Right atrium auricular region (tissue), 2 donors: ENCODE results near the gene ADCY1. TPM values are rescaled to one million over a fixed set of nuclear protein-coding genes. Genes with fewer than 3 reads are reported as not detected.

Experiments used
- DNase-seq: peaks from one replicate; pipeline ENCODE4 v3.0.0-alpha.2; 2019; ENCODE audit warnings: low spot score
- H3K27ac ChIP-seq, 2 donors: fragments of 200-600 bp; sonication (generic); 1 replicate in 1 of 2; 2 replicates in 1 of 2; pipeline ENCODE4 v1.5.1; 2016 to 2019
- H3K27me3 ChIP-seq, 2 donors: fragments of 200-600 bp; sonication (generic); one replicate each; pipeline versions ENCODE4 v1.5.1 to v1.6.0; 2017 to 2019
- H3K36me3 ChIP-seq: fragments of 200-600 bp; sonication (generic); one replicate; pipeline ENCODE4 v1.5.1; 2016
- H3K4me1 ChIP-seq, 2 donors: fragments of 200-600 bp; sonication (generic); one replicate each; pipeline versions ENCODE4 v1.5.1 to v1.6.0; 2017 to 2019
- H3K4me3 ChIP-seq, 2 donors: fragments of 200-600 bp; sonication (generic); 1 replicate in 1 of 2; 2 replicates in 1 of 2; pipeline ENCODE4 v1.5.1; 2017 to 2019; ENCODE audit warnings: mild to moderate bottlenecking in 1 of 2, moderate library complexity in 1 of 2
- H3K9me3 ChIP-seq, 2 donors: fragments of 200-600 bp; sonication (generic); one replicate each; pipeline ENCODE4 v1.5.1; 2019
- CTCF ChIP-seq, 2 donors: fragments of 200-600 bp; sonication (generic); IDR thresholded peaks; one replicate each; pipeline ENCODE4 v1.5.1; 2019; ENCODE audit warnings: antibody characterized with exemption in 2 of 2
- total RNA-seq, 2 donors: library from RNA; depleted of rRNA; stranded (reverse); fragments of >200 nt; gene quantifications; one replicate each; pipeline ENCODE4 v1.1.0, GENCODE V29; 2016

Gene ADCY1
- total RNA-seq, 2 donors from 2014 or later, result 2.4 to 3.2 TPM

- H3K27ac ChIP-seq, result no peak overlapping the region
- no peaks in the 10 kb centered on the region for H3K36me3 ChIP-seq
- H3K9me3 ChIP-seq, result no peaks in the 10 kb centered on the region
- TF ChIP-seq CTCF (IDR thresholded peaks at IDR 0.05), result no peak
- no peaks in the 10 kb centered on the region for H3K27me3 ChIP-seq
- H3K4me3 ChIP-seq, result no peak overlapping the region
- peak; percentile 28 for DNase-seq
- H3K4me1 ChIP-seq, result no peaks in the 10 kb centered on the region
These were observed 23.3 kb downstream of the ADCY1 start for GRCh38 chr7:45597286-45597984.

GRCh38 chr7:45598886-45599520 lies 24.8 kb downstream of the ADCY1 start:
- H3K36me3 ChIP-seq, result no peaks in the 10 kb centered on the region
- no peaks in the 10 kb centered on the region for H3K4me1 ChIP-seq
- H3K27ac ChIP-seq, result no peak overlapping the region
- TF ChIP-seq CTCF (IDR thresholded peaks at IDR 0.05), result no peak
- peak; percentile 47 for DNase-seq
- H3K9me3 ChIP-seq, result peaks cover 0 to 3% of the 10 kb centered on the region in 2 donors
- H3K4me3 ChIP-seq, result no peak overlapping the region
- no peaks in the 10 kb centered on the region for H3K27me3 ChIP-seq

GRCh38 chr7:45599851-45600706 lies 25.9 kb downstream of the ADCY1 start:
- Histone ChIP-seq H3K27ac (no peak overlapping the region), H3K4me1 (no peaks in the 10 kb centered on the region), H3K36me3 (no peaks in the 10 kb centered on the region), H3K4me3 (no peak overlapping the region), H3K9me3 (peaks cover 0 to 12% of the 10 kb centered on the region in 2 donors), H3K27me3 (no peaks in the 10 kb centered on the region)
- TF ChIP-seq CTCF (IDR thresholded peaks at IDR 0.05), result no peak
- peak; percentile 50 for DNase-seq

- Histone ChIP-seq H3K9me3 (peaks cover 0 to 15% of the 10 kb centered on the region in 2 donors), H3K27me3 (no peaks in the 10 kb centered on the region), H3K4me1 (no peaks in the 10 kb centered on the region), H3K36me3 (no peaks in the 10 kb centered on the region), H3K4me3 (no peak overlapping the region), H3K27ac (no peak overlapping the region)
- DNase-seq, result peak; percentile 50
- no peak for TF ChIP-seq CTCF (IDR thresholded peaks at IDR 0.05)
These were observed 26.9 kb downstream of the ADCY1 start for GRCh38 chr7:45601094-45601493.

- Histone ChIP-seq H3K36me3 (no peaks in the 10 kb centered on the region), H3K4me1 (no peaks in the 10 kb centered on the region), H3K4me3 (no peak overlapping the region), H3K27ac (no peak overlapping the region), H3K27me3 (no peaks in the 10 kb centered on the region), H3K9me3 (peaks cover 0 to 15% of the 10 kb centered on the region in 2 donors)
- DNase-seq, result peak; percentile 48
- no peak for TF ChIP-seq CTCF (IDR thresholded peaks at IDR 0.05)
These were observed 27.8 kb downstream of the ADCY1 start for GRCh38 chr7:45601816-45602540.
